ENCODE data around the gene MMP17.
A peak's percentile ranks its signal among the peaks of the same experiment; 100 is the strongest.

MMP17 gene

GRCh38 chr12:131894313-131894860 is 66.2 kb downstream of the MMP17 start, which contains the start of gene ULK1:
ULK1 (plus strand) TSS chr12:131894622; CDS start chr12:131895002, 380 bp downstream.
- H3K4me3 Mint-ChIP-seq = peak within 1 kb of the TSS; percentile 79
- H3K36me3 Mint-ChIP-seq (ENCODE audit: low read depth) = no peaks in the 10 kb centered on the region
- H3K9me3 Mint-ChIP-seq = no peaks in the 10 kb centered on the region
- peaks cover 10% of the 10 kb centered on the region for H3K4me1 Mint-ChIP-seq
- peak; percentile 77 for ATAC-seq
- no peaks in the 10 kb centered on the region for H3K27me3 Mint-ChIP-seq
- peak; percentile 95 for DNase-seq
- H3K27ac Mint-ChIP-seq = peak within 1 kb of the TSS; percentile 68

DNA sequence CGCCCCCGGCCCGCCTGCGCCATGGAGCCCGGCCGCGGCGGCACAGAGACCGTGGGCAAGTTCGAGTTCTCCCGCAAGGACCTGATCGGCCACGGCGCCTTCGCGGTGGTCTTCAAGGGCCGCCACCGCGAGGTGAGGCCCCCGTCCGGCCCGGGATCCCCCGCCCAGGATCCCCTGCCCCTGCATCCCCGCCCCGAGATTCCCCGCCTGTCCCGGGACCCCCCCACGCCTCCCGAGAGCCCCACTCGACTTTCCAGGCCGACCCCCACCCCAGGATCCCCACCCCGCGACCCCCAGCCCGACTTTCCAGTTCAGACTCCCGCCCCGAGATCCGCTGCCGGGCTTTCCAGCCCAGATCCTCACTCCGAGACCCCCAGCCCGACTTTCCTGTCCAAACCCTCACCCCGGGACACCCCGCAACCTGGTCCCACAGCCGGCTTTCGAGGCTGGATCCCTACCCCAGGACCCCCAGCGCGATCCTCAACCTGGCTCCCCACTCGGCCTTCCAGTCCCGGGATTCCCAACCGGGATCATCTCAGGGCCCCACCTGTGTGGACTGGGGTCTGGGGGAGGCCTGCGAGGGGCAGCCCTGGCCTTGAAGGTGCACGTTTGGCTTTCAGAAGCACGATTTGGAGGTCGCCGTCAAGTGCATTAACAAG is 66.9 kb downstream of the MMP17 start:
- no peaks in the 10 kb centered on the region for H3K27me3 Mint-ChIP-seq
- ATAC-seq (no peak), DNase-seq (no peak)
- no peaks in the 10 kb centered on the region for H3K9me3 Mint-ChIP-seq
- peak overlapping the region; percentile 68 for H3K27ac Mint-ChIP-seq
- peaks cover 10% of the 10 kb centered on the region for H3K4me1 Mint-ChIP-seq
- H3K36me3 Mint-ChIP-seq (ENCODE audit: low read depth) = no peaks in the 10 kb centered on the region
- H3K4me3 Mint-ChIP-seq = peak overlapping the region; percentile 79

- peaks cover 10% of the 10 kb centered on the region for H3K4me1 Mint-ChIP-seq
These were observed 67.5 kb downstream of the MMP17 start for GRCh38 chr12:131895640-131896079.

GRCh38 chr12:131896080-131896810 is 68.1 kb downstream of the MMP17 start:
- peak overlapping the region; percentile 79 for H3K4me3 Mint-ChIP-seq
- peak; percentile 78 for ATAC-seq
- peak; percentile 78 for DNase-seq
- H3K27ac Mint-ChIP-seq = no peak overlapping the region
- peaks cover 10% of the 10 kb centered on the region for H3K4me1 Mint-ChIP-seq
- no peaks in the 10 kb centered on the region for H3K36me3 Mint-ChIP-seq (ENCODE audit: low read depth)
- H3K27me3 Mint-ChIP-seq = no peaks in the 10 kb centered on the region
- no peaks in the 10 kb centered on the region for H3K9me3 Mint-ChIP-seq

More at GRCh38 chr12:131895640-131896079, 67.5 kb downstream of the MMP17 start:
- Mint-ChIP-seq H3K4me3 (peak overlapping the region; percentile 79), H3K27ac (peak overlapping the region; percentile 68), H3K9me3 (no peaks in the 10 kb centered on the region), H3K27me3 (no peaks in the 10 kb centered on the region), H3K36me3 (ENCODE audit: low read depth) (no peaks in the 10 kb centered on the region)
- DNase-seq = no peak
- ATAC-seq = peak; percentile 17

GRCh38 chr12:131896811-131897270 is 68.6 kb downstream of the MMP17 start:
- Mint-ChIP-seq H3K4me3 (peak overlapping the region; percentile 26), H3K9me3 (no peaks in the 10 kb centered on the region), H3K27ac (no peak overlapping the region), H3K27me3 (no peaks in the 10 kb centered on the region), H3K4me1 (peaks cover 10% of the 10 kb centered on the region), H3K36me3 (ENCODE audit: low read depth) (no peaks in the 10 kb centered on the region)
- ATAC-seq = no peak
- DNase-seq = no peak

DNA sequence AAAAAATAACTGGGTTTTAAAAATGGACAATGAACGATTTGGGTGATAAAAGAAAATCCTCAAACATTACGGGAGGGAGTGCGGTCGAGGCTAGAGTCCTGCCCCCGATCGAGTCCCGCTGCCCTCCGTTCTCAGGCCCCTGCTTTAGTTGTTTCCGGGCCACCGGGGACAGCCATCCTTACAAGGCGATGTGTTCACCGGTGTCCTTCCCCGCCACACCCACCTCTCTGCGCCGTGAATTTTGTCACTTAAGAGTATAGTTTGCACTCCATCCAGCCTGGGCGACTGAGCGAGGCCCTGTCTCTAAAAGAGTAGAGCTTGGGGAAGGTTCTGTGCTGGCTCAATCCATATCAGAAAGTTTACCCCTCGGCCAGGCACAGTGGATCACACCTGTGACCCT is 69.1 kb downstream of the MMP17 start:
- Mint-ChIP-seq H3K36me3 (ENCODE audit: low read depth) (no peaks in the 10 kb centered on the region), H3K9me3 (no peaks in the 10 kb centered on the region), H3K4me3 (peak overlapping the region; percentile 26), H3K4me1 (peaks cover 10% of the 10 kb centered on the region), H3K27me3 (no peaks in the 10 kb centered on the region), H3K27ac (no peak overlapping the region)
- DNase-seq (no peak), ATAC-seq (no peak)

- Mint-ChIP-seq H3K4me1 (peaks cover 10% of the 10 kb centered on the region), H3K4me3 (no peak overlapping the region), H3K36me3 (ENCODE audit: low read depth) (no peaks in the 10 kb centered on the region), H3K27ac (no peak overlapping the region), H3K27me3 (no peaks in the 10 kb centered on the region), H3K9me3 (no peaks in the 10 kb centered on the region)
- ATAC-seq = no peak
- DNase-seq = no peak
These were observed 69.7 kb downstream of the MMP17 start for GRCh38 chr12:131897875-131898274.

- H3K27ac Mint-ChIP-seq = no peak overlapping the region
- no peaks in the 10 kb centered on the region for H3K9me3 Mint-ChIP-seq
- peaks cover 10% of the 10 kb centered on the region for H3K4me1 Mint-ChIP-seq
- H3K36me3 Mint-ChIP-seq (ENCODE audit: low read depth) = no peaks in the 10 kb centered on the region
- ATAC-seq (no peak), DNase-seq (no peak)
- H3K27me3 Mint-ChIP-seq = no peaks in the 10 kb centered on the region
- H3K4me3 Mint-ChIP-seq = no peak overlapping the region
These were observed 72.2 kb downstream of the MMP17 start for GRCh38 chr12:131900397-131900796.
